Astrocyte of the spinal cord (primary cell): ENCODE measurements around the gene MICU2.

Experiments used
- DNase-seq: peaks from one replicate; pipeline ENCODE4 v3.0.0; 2011; ENCODE audit warnings: low read depth, low spot score
- H3K4me3 ChIP-seq: 2 replicates; pipeline ENCODE4 v1.5.1; 2011; ENCODE audit warnings: low read depth, mild to moderate bottlenecking, low read length, moderate library complexity
- CTCF ChIP-seq: IDR thresholded peaks from 2 replicates; pipeline ENCODE4 v1.5.1; 2012; ENCODE audit warnings: low read depth, mild to moderate bottlenecking, low read length, inconsistent platforms
- in situ Hi-C: cut with HindIII; loops from 2 replicates; pipeline ENCODE4 v1.10.0; 2017; ENCODE audit warnings: low sequenced_read_pairs

Gene MICU2, protein sequence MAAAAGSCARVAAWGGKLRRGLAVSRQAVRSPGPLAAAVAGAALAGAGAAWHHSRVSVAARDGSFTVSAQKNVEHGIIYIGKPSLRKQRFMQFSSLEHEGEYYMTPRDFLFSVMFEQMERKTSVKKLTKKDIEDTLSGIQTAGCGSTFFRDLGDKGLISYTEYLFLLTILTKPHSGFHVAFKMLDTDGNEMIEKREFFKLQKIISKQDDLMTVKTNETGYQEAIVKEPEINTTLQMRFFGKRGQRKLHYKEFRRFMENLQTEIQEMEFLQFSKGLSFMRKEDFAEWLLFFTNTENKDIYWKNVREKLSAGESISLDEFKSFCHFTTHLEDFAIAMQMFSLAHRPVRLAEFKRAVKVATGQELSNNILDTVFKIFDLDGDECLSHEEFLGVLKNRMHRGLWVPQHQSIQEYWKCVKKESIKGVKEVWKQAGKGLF

DNA sequence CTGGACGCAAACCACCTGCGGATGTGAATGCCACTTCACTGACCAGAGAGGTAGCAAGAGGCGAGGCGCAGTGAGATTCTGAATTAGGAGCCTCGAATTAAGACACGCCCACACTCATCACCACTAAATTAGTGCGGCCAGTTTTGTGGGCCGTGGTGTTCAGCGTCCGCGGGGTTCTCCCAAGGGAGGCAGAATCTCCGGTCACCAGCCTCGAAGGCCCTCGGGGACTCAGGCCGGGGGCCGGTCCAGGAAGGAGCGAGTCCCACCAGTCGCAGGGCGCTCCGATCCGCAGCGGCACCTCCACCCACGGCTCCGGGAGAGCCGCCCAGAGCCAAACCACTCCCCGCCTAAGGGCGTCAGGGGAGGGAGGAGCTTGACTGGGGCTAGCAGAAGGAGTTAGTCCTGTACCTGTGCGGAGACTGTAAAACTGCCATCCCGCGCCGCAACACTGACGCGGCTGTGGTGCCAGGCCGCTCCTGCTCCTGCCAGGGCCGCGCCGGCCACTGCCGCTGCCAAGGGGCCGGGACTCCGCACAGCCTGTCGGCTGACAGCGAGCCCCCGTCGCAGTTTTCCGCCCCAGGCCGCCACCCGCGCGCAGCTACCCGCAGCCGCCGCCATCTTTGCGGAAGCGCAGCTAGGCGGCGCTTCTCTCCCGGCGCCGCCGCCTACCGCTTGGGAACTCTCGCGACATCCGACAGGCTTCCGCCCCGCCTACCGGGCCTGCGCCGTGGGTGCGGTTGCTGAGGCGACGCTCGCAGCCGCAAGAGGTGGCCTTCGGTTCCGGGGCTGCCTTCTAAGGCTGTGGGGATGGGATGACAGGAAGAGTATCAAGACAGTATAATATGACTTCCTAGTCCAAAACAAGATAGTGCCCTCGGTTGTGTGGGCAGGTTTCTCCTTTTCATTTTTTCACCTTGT lies at the start of gene MICU2:
TSS of gene MICU2 (minus strand) at position 640 of the 918 bp plus-strand sequence. CDS start at position 618, 22 bp downstream.
- in situ Hi-C loops: no loop called here
- TF ChIP-seq CTCF: peak; percentile 11
- peak within 1 kb of the TSS; percentile 76 for H3K4me3 ChIP-seq
- DNase-seq: peak; percentile 95

DNA sequence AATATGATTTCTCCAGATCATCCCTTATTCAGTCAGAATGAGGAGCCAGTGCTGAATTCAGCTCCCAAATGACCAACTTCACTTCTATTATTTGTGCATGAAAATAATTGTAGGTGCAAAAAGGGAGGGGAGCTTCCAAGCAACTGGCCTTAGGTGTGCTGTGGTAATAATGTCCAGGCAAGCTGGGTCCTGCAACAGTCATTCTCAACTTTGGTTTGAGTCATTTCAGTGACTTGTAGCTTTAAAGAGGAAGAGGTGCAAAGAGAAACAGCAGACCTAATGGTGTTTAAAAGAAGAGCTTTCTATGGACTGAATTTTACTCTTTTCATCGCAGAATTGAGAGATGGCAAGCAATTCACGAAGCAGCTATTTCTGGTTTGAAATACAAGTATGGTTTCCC lies 37.7 kb upstream of the MICU2 start:
- no peak for DNase-seq
- in situ Hi-C loops: no loop called here
- no peak overlapping the region for H3K4me3 ChIP-seq
- no peak for TF ChIP-seq CTCF

- no peak overlapping the region for H3K4me3 ChIP-seq
- TF ChIP-seq CTCF: no peak
- in situ Hi-C loops: no loop called here
- no peak for DNase-seq
Measured at GRCh38 chr13:21639561-21639960, 35.6 kb upstream of the MICU2 start.

GRCh38 chr13:21638319-21639282 lies 34.6 kb upstream of the MICU2 start:
- DNase-seq: peak; percentile 21
- peak; percentile 67 for TF ChIP-seq CTCF

DNA sequence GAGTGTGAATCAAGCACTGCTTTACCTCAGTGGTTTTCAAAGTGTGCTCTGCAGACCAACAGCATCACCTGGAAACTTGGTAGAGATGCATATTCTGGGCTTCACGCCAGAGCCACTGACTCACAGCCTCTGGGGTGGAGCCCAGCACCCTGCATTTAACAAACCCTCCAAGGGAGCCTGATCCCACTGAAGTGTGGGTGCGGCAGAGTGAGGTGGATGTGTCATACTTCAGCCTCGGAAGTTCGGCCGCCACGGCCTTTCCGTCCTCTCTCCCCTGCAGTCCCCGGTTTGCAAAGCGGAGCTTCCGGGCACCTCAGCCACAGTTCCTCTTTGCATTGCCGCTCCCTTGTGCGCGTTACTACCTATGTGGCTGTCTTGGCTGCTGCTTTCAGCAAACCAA lies 33.3 kb upstream of the MICU2 start:
- no peak overlapping the region for H3K4me3 ChIP-seq

More at GRCh38 chr13:21638319-21639282, 34.6 kb upstream of the MICU2 start:
- H3K4me3 ChIP-seq: no peak overlapping the region
- in situ Hi-C loops: no loop called here

More for the DNA sequence above, 33.3 kb upstream of the MICU2 start:
- peak; percentile 52 for DNase-seq
- no peak for TF ChIP-seq CTCF
- in situ Hi-C loops: no loop called here
